VCaP (cell line): Measurements from ENCODE around the gene COL6A2.
"Not testable (repeated sequence)": the region's sequence is repeated elsewhere in the genome, so short reads cannot be mapped to it uniquely, and the experiment has no call there.

Experiments used
- H3K27ac ChIP-seq: fragments of 450-650 bp; 2 replicates; pipeline ENCODE4 v1.5.1; 2017
- CTCF ChIP-seq: fragments of 450-650 bp; conservative IDR thresholded peaks from 2 replicates; pipeline ENCODE4 v1.5.1; 2017; ENCODE audit warnings: mild to moderate bottlenecking, moderate library complexity

The COL6A2 gene

GRCh38 chr21:46100020-46100419, 2.1 kb downstream of the COL6A2 start:
- no peak for TF ChIP-seq CTCF
- no peak overlapping the region for H3K27ac ChIP-seq

- H3K27ac ChIP-seq, result no peak overlapping the region
Observed at GRCh38 chr21:46100426-46100825, 2.5 kb downstream of the COL6A2 start.

GRCh38 chr21:46100906-46101305, 3.0 kb downstream of the COL6A2 start:
- no peak overlapping the region for H3K27ac ChIP-seq
- no peak for TF ChIP-seq CTCF

More at GRCh38 chr21:46100426-46100825, 2.5 kb downstream of the COL6A2 start:
- TF ChIP-seq CTCF, result no peak

- H3K27ac ChIP-seq, result no peak overlapping the region
- no peak for TF ChIP-seq CTCF
Observed at GRCh38 chr21:46104104-46104503, 6.2 kb downstream of the COL6A2 start.

GRCh38 chr21:46107376-46107775, 9.5 kb downstream of the COL6A2 start:
- not testable (repeated sequence) for H3K27ac ChIP-seq

- no peak for TF ChIP-seq CTCF
- H3K27ac ChIP-seq, result no peak overlapping the region
Observed at GRCh38 chr21:46108827-46109312, 11.0 kb downstream of the COL6A2 start.

GRCh38 chr21:46109313-46110221, 11.7 kb downstream of the COL6A2 start:
- H3K27ac ChIP-seq, result no peak overlapping the region
- no peak for TF ChIP-seq CTCF
